NB4 (cell line): ENCODE measurements around the gene GPSM1.

Source experiments
- CTCF ChIP-seq: IDR thresholded peaks from one replicate; pipeline ENCODE4 v1.5.1; 2012; ENCODE audit warnings: low read depth, low read length
- MAX ChIP-seq: IDR thresholded peaks from 2 replicates; pipeline ENCODE4 v1.6.1; 2011; ENCODE audit warnings: low read depth, low read length
- POLR2A ChIP-seq: IDR thresholded peaks from 2 replicates; pipeline ENCODE4 v1.6.1; 2011; ENCODE audit warnings: mild to moderate bottlenecking; ENCODE audit not compliant: insufficient read length; ENCODE audit errors: extremely low read depth

GRCh38 chr9:136317695-136318094, 9.6 kb upstream of the GPSM1 start:
- TF ChIP-seq POLR2A (no peak), CTCF (no peak), MAX (no peak)
